Heart left ventricle (tissue), 13 donors: ENCODE results near the gene NANOS2.

ENCODE experiments used
- POLR2A ChIP-seq, 2 donors: fragments of 450-650 bp; IDR thresholded peaks; one replicate each; pipeline ENCODE4 v1.6.1; 2017; ENCODE audit warnings: antibody characterized with exemption in 2 of 2, mild to moderate bottlenecking in 2 of 2, moderate library complexity in 2 of 2
- TF ChIP-seq, protein P1 (sequence below), 12 donors: fragments of 200-600 bp; sonication (generic) in 4 of 12; IDR thresholded peaks; one replicate each; pipeline versions ENCODE4 v1.5.0 to v1.8.0; 2018 to 2022; ENCODE audit warnings: antibody characterized with exemption in 12 of 12, mild to moderate bottlenecking in 5 of 12
- donor health status: ischemic (EF 13 %, LVEDD 7.1; RV severe dilation, severe dysfunction).
- donor health status: DM: no; HTN: yes; CAD: no.
- donor health status: DM: no; HTN: no; CAD: no.
- donor health status: ischemic (EF 25% LVEDD 6.9; RV normal size, moderate dysfunction).
- donor health status: ischemic (EF 25% LVEDD 5.7; RV mildly dilated, moderate dysfunction).
- donor health status: ischemic (EF 35%, LVEDD 5.7; RV mildly dilated, moderate dysfunction).
- donor health status: nonischemic (EF 11% LVEDD 7.7; RV severe dilation, severe dysfunction).
- donor health status: DM: yes; HTN: yes; CAD: no.
- donor health status: PGD.
- donor health status: ischemic (EF 29% LVEDD 5.4; RV normal size, mild dysfunction).
- donor health status: nonischemic (EF 23%, LVEDD 6.1; RV moderate dilation, normal function).

DNA sequence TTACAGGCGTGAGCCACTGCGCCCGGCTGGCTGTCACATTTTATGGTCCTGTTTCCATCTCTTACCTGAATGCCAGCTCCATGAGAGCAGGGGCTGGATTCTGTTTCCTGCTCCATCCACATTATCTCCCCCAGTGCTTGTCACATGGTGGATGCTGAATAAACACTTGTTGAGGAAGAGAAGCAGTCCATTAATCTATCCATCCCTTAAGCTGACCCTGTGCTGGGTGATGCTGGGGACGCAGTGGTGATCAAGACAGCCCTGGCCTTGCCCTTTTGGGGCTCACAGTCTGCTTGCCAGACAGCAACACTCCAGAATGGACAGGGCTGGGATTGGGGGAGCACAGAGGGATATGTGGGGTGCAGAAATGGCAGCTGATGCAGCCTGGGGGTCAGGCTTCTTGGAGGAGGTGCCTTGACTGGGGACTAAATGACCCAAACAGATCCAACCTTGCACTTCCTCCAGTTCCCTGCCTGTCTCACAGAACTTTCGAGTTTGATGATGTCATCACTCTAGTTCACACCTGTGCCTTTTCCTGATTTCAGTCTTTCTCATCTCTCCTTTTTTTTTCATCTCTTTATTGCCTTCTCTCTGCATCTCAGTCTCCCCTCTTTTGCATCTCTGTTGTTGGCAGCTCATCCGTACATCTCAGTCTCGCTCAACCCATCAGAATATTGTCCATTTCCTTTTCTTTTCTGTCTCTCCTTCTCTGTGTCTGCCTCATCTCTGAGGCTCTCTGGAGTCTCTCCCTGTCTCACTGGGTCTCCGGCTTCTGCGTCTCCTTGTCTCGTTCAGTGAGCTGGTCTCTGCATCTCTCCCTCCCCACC is 33.3 kb downstream of the NANOS2 start:
- TF ChIP-seq, protein P1, sequence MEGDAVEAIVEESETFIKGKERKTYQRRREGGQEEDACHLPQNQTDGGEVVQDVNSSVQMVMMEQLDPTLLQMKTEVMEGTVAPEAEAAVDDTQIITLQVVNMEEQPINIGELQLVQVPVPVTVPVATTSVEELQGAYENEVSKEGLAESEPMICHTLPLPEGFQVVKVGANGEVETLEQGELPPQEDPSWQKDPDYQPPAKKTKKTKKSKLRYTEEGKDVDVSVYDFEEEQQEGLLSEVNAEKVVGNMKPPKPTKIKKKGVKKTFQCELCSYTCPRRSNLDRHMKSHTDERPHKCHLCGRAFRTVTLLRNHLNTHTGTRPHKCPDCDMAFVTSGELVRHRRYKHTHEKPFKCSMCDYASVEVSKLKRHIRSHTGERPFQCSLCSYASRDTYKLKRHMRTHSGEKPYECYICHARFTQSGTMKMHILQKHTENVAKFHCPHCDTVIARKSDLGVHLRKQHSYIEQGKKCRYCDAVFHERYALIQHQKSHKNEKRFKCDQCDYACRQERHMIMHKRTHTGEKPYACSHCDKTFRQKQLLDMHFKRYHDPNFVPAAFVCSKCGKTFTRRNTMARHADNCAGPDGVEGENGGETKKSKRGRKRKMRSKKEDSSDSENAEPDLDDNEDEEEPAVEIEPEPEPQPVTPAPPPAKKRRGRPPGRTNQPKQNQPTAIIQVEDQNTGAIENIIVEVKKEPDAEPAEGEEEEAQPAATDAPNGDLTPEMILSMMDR (IDR thresholded peaks at IDR 0.05): no peak
- no peak for TF ChIP-seq POLR2A (IDR thresholded peaks at IDR 0.05)
